NCI-H2107 (cell line): ENCODE data around the gene TMEM270.
"Not testable (repeated sequence)": the region's sequence is repeated elsewhere in the genome, so short reads cannot be mapped to it uniquely, and the experiment has no call there.

ENCODE experiments used
- DNase-seq: peaks from one replicate; lab custom pipeline; 2025; lab: John Stamatoyannopoulos, UW

Gene TMEM270, protein sequence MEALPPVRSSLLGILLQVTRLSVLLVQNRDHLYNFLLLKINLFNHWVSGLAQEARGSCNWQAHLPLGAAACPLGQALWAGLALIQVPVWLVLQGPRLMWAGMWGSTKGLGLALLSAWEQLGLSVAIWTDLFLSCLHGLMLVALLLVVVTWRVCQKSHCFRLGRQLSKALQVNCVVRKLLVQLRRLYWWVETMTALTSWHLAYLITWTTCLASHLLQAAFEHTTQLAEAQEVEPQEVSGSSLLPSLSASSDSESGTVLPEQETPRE

DNA sequence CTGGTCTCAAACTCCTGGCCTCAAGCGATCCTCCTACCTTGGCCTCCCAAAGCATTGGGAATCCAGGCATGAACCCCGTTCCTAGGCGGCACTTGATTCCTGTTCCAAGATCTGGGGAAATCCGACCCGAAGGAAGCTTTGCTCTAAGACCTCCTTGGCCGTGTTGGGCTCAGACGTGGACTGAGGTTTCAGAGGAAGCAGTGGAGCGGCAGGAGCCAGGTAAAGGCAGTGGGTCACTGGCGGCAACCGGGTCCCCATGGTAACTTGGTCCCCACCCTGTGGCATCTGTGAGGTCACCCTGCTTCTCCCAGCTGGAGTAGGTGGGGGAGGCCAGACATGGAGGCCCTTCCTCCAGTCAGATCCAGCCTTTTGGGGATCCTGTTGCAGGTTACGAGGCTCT lies at the start of gene TMEM270:
Gene TMEM270 (plus strand): TSS at position 301 of the 400 bp plus-strand sequence. CDS start 36 bp downstream, at position 337.
- DNase-seq: no peak

DNA sequence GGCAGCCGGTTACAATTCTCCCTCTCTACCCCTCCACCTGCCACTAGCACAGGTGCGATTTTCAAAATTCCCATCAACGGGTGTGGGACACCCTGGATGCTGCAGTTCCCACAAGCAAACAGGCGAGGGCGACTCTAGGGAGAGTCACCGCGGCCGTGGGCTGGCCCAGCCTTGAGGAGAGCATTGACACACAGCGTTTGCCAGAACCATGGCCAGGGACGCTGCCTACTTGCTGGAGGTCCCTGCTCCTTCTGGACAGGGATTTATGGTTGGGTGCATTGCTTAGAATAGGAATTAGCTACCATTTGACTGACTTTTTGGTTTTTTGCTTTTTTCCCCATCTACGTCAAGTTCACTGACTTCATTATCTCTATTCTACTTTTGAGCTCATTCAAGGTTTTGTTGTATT lies 49.2 kb upstream of the TMEM270 start:
- no peak for DNase-seq

GRCh38 chr7:73812996-73813395 lies 48.0 kb upstream of the TMEM270 start:
- DNase-seq: no peak

GRCh38 chr7:73815436-73815835 lies 45.5 kb upstream of the TMEM270 start:
- no peak for DNase-seq

GRCh38 chr7:73817121-73817520 lies 43.8 kb upstream of the TMEM270 start:
- DNase-seq: no peak

DNA sequence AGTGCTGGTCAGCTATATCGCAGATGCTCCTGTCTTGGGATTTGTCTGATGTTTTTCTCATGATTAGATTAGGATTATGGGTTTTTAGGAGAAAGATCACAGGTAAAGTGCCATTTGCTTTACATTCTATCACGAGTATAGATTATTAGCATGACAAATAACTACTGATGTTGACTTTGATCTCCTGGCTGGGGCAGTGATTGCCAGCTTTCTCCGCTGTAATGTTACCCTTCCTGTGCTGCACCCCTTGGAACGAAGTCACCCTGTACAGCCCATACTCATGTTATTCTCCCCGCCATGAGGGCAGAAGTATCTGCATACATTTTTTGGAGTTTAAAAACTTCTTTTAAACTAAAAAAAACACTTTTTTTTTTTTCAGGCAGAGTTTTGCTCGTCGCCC lies 40.9 kb upstream of the TMEM270 start:
- DNase-seq: no peak

GRCh38 chr7:73821597-73822285 lies 39.2 kb upstream of the TMEM270 start:
- DNase-seq: not testable (repeated sequence)

GRCh38 chr7:73822319-73823173 lies 38.4 kb upstream of the TMEM270 start:
- DNase-seq: no peak

GRCh38 chr7:73823257-73823656 lies 37.7 kb upstream of the TMEM270 start:
- DNase-seq: no peak

- DNase-seq: no peak
Observed at GRCh38 chr7:73823873-73824592, 36.9 kb upstream of the TMEM270 start.

- DNase-seq: no peak
Observed at GRCh38 chr7:73824986-73825385, 36.0 kb upstream of the TMEM270 start.

DNA sequence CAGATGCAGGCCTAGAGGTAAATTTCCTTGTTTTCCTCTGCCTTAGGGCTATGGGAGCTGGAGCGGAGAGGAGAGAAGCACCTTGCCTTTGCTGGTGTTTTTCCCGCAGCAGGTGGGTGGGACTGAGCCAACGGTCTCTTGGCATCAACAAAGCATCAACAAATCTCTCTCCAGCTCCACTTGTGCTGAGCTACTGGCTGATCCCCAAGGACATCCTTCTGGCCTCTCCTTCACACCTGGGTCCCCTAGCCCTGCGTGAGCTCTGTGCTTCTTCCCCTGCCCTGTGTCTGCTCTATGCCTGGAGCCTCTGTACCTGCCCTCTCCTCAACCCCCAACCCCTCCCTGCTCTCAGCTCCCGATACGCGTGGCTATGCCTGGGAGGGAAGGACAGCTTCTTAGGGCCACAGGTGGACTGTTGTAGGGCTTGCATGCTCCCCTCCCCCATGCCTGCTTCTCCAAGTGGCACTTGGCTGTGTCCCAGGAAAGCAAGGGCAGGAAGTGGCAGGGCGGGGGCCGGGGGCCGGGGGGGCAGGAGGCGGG lies 33.3 kb upstream of the TMEM270 start:
- peak; percentile 98 for DNase-seq

DNA sequence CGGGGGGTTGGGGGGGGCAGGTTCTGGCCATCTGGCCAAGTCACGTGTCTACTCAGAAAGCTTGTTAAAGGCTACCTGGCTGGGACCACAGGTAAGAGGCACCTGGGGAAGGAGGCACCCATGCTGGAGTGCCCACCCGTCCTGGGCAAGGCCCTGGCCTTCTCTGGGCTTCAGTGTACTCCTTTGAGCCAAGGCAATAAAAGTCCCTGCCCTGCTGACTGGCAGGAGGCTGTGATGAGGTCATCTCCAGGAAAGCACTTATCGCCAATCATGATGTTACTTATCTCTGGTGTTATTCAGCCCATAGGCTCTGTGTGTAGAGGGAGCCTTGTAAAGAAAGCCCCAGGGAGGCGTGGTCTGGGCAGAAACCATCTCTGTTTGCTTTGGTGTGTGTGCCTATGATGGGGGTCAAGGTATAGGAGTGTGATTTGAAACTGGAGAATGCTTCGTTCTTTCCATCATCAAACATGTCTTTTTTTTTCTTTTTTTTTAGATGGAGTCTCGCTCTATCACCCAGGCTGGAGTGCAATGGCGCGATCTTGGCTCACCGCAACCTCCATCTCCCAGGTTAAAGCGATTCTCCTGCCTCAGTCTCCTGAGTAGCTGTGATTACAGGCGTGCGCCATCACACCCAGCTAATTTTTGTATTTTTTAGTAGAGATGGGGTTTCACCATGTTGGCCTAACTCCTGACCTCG lies 32.7 kb upstream of the TMEM270 start:
- peak; percentile 81 for DNase-seq

- DNase-seq: no peak
Observed at GRCh38 chr7:73828972-73829371, 32.0 kb upstream of the TMEM270 start.

DNA sequence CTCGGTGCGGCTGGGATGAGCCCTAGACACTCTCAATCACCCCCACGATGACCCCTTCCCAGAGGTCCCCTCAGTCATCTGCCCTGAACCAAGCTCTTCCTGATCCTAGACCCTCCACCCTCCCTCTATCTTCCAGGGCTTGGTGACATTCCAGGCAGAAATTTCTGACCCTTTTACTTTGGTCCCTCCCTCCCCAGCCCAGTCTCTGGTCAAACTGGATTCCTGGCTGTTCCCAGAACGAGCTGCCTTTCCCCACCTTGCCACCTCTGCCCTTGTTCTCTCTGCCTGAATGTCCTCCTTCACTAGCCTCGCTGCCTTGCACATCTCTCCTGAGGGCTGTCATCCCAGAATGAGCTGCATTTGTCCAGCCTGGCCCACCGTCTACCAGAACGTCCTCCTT lies 31.5 kb upstream of the TMEM270 start:
- DNase-seq: no peak

DNA sequence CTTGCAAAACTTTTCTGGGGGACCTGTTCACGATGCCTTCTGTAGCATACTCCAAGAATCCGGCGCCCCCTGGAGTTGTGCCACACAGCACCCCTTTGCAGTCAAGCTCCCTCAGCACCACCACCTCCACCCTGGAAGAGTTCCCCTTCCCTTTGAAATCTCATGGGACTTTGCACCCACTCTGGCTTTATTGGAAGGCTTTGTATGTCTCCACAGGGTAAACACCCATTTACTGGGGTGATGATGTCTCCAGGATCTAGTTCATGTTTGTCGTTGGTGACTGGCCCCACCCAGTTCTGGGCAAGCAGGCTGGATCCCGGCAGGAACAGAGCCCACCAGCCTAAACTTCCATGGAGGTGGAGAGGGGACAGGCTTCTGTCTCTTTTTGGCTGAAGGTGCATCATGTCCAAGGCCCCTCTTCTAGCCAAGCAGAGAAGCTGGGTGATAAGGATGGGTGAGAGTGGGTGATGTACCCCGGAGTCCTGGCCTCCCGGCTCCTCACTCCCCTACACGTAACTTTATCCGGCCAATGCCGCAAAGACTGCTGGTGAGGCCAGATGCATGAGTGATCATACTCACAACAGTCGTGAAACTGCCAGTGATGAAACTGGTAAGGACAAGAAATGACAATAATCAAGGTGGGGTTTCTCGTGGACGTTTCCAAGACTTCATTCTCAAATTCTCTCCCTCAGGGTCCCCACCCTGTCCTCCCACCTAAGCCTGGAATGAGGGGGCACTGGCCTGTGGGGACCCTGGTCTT lies 30.9 kb upstream of the TMEM270 start:
- DNase-seq: no peak

DNA sequence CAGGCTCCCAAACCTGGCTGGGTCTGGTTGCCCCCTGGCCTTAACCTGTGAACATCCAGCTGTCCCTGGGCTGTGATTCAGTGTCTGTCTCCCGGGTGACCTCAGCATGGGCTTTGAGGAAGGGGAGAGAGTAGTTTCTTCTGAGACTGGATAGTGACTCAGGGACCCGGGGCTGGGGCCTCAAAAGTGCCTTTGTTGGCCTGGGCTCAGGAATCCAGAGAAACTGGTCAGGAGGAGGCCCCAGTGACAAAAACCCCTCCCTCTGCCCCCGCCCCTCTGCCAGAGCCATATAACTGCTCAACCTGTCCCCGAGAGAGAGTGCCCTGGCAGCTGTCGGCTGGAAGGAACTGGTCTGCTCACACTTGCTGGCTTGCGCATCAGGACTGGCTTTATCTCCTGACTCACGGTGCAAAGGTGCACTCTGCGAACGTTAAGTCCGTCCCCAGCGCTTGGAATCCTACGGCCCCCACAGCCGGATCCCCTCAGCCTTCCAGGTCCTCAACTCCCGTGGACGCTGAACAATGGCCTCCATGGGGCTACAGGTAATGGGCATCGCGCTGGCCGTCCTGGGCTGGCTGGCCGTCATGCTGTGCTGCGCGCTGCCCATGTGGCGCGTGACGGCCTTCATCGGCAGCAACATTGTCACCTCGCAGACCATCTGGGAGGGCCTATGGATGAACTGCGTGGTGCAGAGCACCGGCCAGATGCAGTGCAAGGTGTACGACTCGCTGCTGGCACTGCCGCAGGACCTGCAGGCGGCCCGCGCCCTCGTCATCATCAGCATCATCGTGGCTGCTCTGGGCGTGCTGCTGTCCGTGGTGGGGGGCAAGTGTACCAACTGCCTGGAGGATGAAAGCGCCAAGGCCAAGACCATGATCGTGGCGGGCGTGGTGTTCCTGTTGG lies 30.0 kb upstream of the TMEM270 start, which contains the start of gene CLDN4:
Gene CLDN4 (plus strand): TSS at position 316 of the 903 bp plus-strand sequence. CDS start 206 bp downstream, at position 522.
- DNase-seq: peak; percentile 88

- DNase-seq: no peak
Observed at GRCh38 chr7:73831584-73831833, 29.4 kb upstream of the TMEM270 start.

GRCh38 chr7:73831834-73832651 lies 28.9 kb upstream of the TMEM270 start:
- peak; percentile 73 for DNase-seq
